Peyer's patch (tissue), 4 donors: ENCODE results near the gene SIRPB1.

ENCODE experiments used
- POLR2A ChIP-seq, 2 donors: fragments of 450-650 bp; IDR thresholded peaks; one replicate each; pipeline ENCODE4 v1.5.1; 2017; ENCODE audit warnings: antibody characterized with exemption in 2 of 2, mild to moderate bottlenecking in 2 of 2, moderate library complexity in 2 of 2
- TF ChIP-seq, protein P1 (sequence below), 6 experiments: fragments of 450-650 bp in 4 of 6; fragments of 200-600 bp in 2 of 6; sonication (generic) in 1 of 6; IDR thresholded peaks; one replicate each; pipeline ENCODE4 v1.5.1; 2017 to 2019; ENCODE audit warnings: antibody characterized with exemption in 6 of 6, mild to moderate bottlenecking in 3 of 6, moderate library complexity in 1 of 6

DNA sequence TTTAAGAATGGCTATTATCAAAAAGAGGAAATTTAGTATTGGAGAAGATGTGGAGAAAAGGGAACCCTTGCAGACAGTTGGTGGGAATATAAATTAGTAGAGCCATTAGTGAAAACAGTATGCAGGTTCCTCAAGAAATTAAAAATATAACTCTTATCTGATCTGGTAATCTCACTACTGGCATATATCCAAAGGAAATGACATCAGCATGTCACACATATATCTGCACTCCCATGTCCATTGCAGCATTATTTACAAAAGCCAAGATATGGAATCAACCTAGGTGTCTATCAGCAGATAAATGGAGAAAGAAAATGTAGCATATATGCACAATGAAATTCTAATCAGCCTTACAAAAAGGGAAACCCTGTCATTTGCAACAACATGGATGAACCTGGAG, 35.2 kb upstream of the SIRPB1 start:
- TF ChIP-seq, protein P1, sequence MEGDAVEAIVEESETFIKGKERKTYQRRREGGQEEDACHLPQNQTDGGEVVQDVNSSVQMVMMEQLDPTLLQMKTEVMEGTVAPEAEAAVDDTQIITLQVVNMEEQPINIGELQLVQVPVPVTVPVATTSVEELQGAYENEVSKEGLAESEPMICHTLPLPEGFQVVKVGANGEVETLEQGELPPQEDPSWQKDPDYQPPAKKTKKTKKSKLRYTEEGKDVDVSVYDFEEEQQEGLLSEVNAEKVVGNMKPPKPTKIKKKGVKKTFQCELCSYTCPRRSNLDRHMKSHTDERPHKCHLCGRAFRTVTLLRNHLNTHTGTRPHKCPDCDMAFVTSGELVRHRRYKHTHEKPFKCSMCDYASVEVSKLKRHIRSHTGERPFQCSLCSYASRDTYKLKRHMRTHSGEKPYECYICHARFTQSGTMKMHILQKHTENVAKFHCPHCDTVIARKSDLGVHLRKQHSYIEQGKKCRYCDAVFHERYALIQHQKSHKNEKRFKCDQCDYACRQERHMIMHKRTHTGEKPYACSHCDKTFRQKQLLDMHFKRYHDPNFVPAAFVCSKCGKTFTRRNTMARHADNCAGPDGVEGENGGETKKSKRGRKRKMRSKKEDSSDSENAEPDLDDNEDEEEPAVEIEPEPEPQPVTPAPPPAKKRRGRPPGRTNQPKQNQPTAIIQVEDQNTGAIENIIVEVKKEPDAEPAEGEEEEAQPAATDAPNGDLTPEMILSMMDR (IDR thresholded peaks at IDR 0.05), result no peak
- no peak for TF ChIP-seq POLR2A (IDR thresholded peaks at IDR 0.05)
